WERI-Rb-1 (cell line): ENCODE measurements around the gene ZNF662.
A peak's percentile ranks its signal among the peaks of the same experiment; 100 is the strongest.
"Not testable (repeated sequence)": the region's sequence is repeated elsewhere in the genome, so short reads cannot be mapped to it uniquely, and the experiment has no call there.

Source experiments
- DNase-seq: peaks from one replicate; pipeline ENCODE4 v3.0.0-alpha.2; 2020
- H3K27ac ChIP-seq: fragments of 250-450 bp; sonication (Bioruptor Pico); 2 replicates; pipeline ENCODE4 v1.5.1; 2020; ENCODE audit warnings: mild to moderate bottlenecking, moderate library complexity
- H3K27me3 ChIP-seq: fragments of 250-450 bp; sonication (Bioruptor Pico); 2 replicates; pipeline ENCODE4 v1.5.1; 2021; ENCODE audit warnings: mild to moderate bottlenecking, low read depth, moderate library complexity; ENCODE audit not compliant: insufficient read depth, severe bottlenecking
- H3K36me3 ChIP-seq: fragments of 250-450 bp; sonication (Bioruptor Pico); 2 replicates; pipeline ENCODE4 v1.5.1; 2020; ENCODE audit warnings: mild to moderate bottlenecking, moderate library complexity
- H3K4me3 ChIP-seq: 2 replicates; pipeline ENCODE4 v1.5.1; 2011; ENCODE audit warnings: low read depth, mild to moderate bottlenecking, control low read depth, low read length
- H3K9me3 ChIP-seq: fragments of 250-450 bp; sonication (Bioruptor Pico); 2 replicates; pipeline ENCODE4 v1.5.1; 2021; ENCODE audit warnings: mild to moderate bottlenecking, moderate library complexity; ENCODE audit not compliant: severe bottlenecking
- CTCF ChIP-seq: IDR thresholded peaks from 2 replicates; pipeline ENCODE4 v1.5.1; 2011; ENCODE audit warnings: low read depth, mild to moderate bottlenecking, control low read depth, inconsistent platforms, low read length

Gene ZNF662

DNA sequence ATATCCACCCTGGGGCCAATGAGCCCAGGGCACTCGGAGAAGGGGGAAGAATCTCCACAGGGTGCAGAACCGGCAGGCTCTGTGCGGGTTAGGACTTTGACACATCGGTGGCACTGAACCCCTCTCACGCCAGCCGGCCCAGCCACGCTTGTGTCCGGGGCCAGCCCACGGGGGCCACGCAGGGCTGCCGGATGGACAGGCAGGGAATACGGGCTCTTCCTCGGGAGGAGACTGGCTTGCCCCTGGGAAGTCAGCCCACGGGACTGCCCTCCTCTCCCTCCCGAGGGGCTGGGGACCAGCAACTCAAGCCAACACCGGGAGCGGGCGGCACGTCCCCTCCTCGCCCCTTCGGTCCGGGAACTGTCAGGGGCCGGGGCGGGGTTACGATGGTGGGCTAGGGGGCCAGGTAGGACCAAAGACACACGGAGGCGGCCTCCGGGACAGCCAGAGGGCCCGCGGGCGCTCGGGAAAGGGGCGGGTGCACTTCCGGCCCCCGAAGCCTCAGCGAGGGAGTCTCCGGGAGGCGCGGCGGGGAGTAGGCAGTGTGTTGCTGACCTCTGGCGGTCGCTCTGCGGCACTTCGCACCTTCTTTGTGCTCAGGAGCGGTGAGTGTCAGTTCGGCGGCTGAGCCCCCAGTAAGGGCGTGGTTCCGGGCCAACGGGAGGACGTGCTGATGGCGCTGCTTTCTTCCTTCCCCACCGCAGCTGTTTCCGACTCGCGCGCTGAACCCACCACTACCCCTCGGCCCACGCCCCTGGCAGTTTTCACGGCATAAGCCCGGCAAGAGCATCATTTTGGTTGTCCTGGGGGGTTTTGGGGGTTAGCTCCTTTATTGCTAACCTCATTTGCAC, 25.1 kb upstream of the ZNF662 start:
- peak; percentile 96 for TF ChIP-seq CTCF
- DNase-seq, result peak; percentile 91
- no peaks in the 10 kb centered on the region for H3K9me3 ChIP-seq
- H3K27ac ChIP-seq, result peak overlapping the region; percentile 10; the same call in 1 of the 2 replicates
- H3K4me3 ChIP-seq, result peak overlapping the region; percentile 68
- no peaks in the 10 kb centered on the region for H3K36me3 ChIP-seq
- no peaks in the 10 kb centered on the region for H3K27me3 ChIP-seq

DNA sequence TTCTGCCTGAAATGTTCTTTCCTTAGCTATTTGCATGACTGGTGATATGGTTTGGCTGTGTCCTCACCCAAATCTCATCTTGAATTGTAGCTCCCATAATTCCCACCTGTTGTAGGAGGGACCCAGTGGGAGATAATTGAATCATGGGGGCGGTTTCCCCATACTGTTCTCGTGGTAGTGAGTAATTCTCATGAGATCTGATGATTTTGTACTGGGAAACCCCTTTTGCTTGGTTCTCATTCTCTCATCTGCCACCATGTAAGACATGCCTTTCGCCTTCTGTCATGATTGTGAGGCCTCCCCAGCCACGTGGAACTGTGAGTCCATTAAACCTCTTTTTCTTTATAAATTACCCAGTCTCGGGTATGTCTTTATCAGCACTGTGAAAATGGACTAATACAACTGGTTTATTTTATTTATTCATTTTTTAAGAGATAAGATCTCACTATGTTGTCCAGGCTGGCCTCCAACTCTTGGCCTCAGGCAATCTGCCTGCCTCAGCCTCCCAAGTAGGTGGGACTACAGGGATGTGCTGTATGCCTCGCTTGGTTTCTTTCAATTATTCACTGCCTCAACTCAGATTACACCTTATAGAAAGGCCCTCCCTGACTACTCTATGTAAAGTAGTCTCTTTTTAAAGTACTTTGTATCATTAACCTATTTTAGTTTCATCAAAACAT, 22.6 kb upstream of the ZNF662 start:
- H3K27ac ChIP-seq, H3K36me3 ChIP-seq, H3K27me3 ChIP-seq, DNase-seq, H3K9me3 ChIP-seq, H3K4me3 ChIP-seq: not testable (repeated sequence)

DNA sequence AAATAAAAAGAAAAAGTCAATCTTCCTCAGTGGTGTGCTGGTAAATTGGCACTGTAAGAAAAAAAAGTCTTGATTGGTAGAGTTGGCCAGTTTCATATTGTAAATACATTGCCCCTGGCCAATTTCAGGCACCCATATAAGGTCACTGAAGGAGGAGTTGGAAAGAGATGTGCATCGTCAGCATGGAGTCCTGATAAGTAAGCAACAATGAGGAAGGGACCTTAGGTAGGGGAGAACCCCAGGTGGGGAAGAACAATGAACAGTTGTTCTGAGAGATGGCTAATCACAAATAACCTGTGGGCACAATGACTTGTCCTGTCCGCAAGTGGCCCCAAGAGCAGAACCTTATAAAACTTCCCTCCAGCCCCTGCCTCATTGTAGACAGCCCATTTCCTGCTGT, 21.6 kb upstream of the ZNF662 start:
- Histone ChIP-seq H3K27ac (no peak overlapping the region), H3K36me3 (no peaks in the 10 kb centered on the region), H3K4me3 (no peak overlapping the region), H3K27me3 (no peaks in the 10 kb centered on the region), H3K9me3 (no peaks in the 10 kb centered on the region)
- no peak for TF ChIP-seq CTCF
- no peak for DNase-seq

GRCh38 chr3:42886294-42886822, 19.6 kb upstream of the ZNF662 start:
- no peak overlapping the region for H3K4me3 ChIP-seq
- H3K27me3 ChIP-seq, result no peaks in the 10 kb centered on the region
- H3K9me3 ChIP-seq, result no peaks in the 10 kb centered on the region
- no peak overlapping the region for H3K27ac ChIP-seq
- TF ChIP-seq CTCF, result no peak
- H3K36me3 ChIP-seq, result no peaks in the 10 kb centered on the region
- no peak for DNase-seq

DNA sequence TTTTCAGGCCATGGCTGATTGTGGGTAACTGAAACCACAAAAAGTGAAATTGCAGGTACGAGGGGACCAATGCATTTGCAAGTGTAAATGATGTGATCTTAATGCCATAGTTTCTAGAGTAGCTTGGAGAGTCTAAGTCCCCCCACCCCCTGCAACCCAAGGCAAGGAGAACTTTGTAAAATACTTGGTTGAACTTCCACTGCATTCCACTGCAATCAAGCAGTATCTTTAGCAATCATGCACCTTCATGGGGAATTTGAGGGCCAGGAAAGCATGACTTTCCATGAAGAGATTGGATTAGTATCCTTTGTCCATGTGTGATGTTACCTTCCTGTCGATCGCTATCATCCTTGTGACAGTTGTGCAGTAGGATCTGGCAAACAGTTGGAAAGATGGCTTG, 18.9 kb upstream of the ZNF662 start:
- no peak for DNase-seq
- H3K4me3 ChIP-seq, result no peak overlapping the region
- no peaks in the 10 kb centered on the region for H3K27me3 ChIP-seq
- H3K36me3 ChIP-seq, result no peaks in the 10 kb centered on the region
- no peak for TF ChIP-seq CTCF
- no peak overlapping the region for H3K27ac ChIP-seq
- H3K9me3 ChIP-seq, result no peaks in the 10 kb centered on the region

DNA sequence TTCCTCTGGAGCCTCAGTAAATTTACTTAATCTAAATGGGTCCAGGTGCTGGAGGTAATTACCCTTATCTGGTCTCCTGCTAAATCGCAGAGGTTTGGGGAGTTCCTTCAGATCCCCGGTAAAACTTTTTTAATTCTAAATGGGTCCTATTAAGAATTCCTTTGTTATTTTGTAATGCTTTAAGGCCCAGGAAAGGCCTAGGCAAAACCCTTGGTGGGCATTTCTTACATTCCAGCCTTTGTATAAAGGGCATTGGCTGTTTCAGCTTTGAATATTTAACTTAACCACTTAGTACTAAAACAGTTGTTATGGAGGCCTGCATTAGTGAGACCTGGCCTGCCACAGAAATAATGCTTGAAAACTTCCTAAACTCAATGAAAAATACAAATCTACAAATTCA, 14.9 kb upstream of the ZNF662 start:
- no peak overlapping the region for H3K27ac ChIP-seq
- no peaks in the 10 kb centered on the region for H3K36me3 ChIP-seq
- no peaks in the 10 kb centered on the region for H3K27me3 ChIP-seq
- no peak overlapping the region for H3K4me3 ChIP-seq
- DNase-seq, result no peak
- no peak for TF ChIP-seq CTCF
- H3K9me3 ChIP-seq, result no peaks in the 10 kb centered on the region
